GM21825 (cell line): ENCODE data around the gene SLC4A11.
"Not testable (repeated sequence)": the region's sequence is repeated elsewhere in the genome, so short reads cannot be mapped to it uniquely, and the experiment has no call there.

ENCODE experiments used
- ATAC-seq: cut with Tn5 transposase; IDR thresholded peaks from one replicate; pipeline ENCODE4 v1.9.1; 2021; ENCODE audit warnings: mild to moderate bottlenecking, moderate library complexity; ENCODE audit not compliant: unreplicated experiment

The SLC4A11 gene

DNA sequence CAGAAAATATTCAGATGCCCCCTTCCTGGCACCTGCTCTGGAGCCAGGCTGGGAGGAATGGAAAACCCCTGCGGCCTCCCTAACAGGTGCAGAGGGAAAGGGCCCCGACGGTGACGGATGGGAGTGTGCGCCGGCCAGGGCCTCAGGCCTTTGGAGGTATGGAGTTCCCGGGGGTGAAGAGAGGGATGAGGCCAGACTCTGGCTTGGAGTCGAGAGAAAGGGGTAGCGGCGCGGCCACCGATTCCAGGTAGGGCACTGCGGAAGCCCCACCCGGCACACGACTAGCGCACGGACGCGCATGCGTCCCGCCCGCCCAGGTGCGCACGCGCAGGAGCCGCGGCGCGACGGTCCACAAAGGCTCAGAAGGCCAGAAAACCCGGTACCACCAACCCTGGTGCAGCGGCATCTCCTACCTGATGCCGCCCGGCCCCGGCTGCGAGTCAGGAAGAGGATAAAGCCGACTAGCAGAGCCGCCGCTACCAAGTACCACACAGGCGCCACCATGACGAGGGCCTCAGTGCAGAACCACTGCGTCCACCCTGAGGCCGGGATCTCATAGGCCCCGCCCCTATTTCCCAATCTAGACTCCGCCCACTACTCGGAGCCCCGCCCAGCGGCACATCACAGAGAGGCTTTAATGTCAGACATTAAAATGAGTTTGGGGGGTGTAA is 34.7 kb downstream of the SLC4A11 start, which contains the start of gene DDRGK1:
Gene DDRGK1, minus strand, starts transcription at position 559 of the 671 bp plus-strand sequence. Its CDS starts 55 bp downstream, at position 504.
- peak; percentile 80 for ATAC-seq

DNA sequence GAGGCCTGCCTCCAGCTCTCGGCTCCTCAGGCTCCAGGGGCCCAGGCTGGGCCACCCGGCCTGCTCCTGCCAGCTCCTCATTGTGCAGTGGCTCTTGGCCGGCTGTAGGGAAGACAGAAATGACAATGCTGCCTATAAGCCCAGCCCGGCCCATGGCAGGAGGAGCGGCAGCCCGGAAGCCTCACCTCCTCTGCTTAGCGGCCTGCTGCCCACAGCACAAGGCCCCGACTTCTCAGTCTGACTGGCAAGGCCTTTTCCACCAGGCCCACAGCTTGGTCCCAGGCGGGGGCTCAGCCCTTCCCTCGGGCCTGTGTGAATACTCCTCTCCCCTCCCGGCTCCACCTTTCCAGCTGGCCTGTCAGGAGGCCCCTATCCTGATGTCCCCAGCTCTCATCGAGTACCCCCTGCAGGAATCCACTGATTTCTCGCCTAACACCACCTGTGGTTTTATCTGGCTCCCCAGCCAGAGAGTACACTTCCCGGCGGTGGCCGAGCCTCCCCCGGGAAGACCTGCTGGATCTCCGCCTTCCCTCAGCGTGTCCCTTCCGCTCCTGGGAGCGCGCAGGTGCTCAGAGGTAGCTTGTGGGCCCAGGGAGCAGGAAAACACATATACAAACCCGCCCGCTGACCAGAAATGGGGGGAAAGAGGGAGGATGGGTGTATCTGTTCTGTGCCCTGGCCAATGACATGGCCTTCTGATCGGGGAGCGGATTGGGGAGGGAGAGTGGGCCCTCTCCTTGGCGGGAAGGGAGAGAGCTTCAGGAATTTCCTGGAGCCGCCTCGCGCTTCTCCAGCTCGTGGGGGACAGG is 35.5 kb downstream of the SLC4A11 start:
- peak; percentile 7 for ATAC-seq

DNA sequence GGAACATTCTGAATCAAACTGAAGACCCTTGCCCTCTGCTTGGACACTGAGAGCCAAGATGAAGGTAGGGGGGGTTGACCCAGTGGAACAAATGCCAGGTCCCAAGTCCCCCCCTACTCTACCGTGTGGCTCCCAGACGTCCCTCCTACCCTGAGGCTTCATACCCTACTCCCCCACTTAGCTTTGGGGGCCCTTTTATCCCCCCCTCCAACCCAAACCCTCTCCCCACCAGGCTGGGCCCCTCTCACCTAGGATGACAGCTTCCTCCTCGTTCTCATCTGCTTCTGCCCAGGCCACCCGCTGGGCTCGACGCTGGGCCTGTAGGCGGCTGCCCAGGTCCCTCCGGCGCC is 36.0 kb downstream of the SLC4A11 start:
- ATAC-seq: no peak

DNA sequence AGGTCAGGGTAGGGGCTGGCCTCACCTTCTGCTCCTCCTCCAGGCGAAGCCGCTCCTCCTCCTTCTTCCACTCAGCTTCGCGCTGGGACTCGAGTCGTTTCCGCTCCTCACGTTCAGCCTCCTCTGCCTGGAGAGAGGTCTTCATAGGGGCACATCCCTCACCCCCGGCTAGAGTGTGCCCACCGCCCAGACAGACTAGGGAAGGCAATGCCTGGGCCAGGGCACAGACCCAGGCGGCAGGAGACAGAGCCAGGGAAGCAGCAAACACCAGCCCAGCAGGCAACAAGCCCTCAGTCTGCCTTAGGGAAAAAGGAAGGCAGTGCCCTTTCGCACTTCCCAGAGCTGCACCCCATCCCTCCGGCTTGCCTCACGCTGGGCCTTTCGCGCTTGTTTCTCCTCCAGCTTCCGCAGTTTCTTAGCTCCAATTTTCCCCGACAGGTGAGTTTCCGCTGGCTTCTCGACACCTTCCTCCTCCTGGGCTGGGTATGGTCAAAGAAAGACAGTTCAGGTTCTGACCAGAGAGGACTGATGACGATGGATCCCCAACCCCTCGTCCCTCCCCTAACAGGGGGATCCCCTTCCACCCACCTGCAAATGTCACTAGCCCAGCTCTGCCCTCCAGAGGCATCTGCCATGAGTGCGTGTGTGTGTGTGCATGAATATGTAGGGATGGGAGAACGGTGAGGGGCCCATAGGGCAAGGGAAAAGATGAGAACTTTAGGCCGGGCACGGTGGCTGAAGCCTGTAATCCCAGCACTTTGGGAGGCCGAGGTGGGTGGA is 38.8 kb downstream of the SLC4A11 start:
- ATAC-seq: no peak

DNA sequence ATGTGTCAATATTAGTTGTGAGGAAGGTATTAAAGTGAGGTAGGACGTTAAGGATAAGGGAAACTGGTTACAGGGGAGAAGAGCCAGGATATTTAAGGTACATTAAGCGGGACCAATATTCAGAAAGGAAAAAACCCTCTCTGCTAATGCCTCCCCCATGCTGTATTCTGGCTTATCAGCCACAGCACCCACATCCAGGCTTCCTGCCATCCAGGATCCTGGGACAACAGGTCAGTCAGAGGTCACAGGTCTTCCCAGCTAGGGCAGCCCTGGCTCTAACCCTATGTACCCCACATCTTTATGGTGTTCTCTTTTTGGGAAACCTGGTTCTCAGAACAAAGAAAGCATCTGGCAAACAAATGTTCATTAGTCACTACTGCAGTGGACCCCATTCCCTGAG is 39.8 kb downstream of the SLC4A11 start:
- ATAC-seq: no peak

DNA sequence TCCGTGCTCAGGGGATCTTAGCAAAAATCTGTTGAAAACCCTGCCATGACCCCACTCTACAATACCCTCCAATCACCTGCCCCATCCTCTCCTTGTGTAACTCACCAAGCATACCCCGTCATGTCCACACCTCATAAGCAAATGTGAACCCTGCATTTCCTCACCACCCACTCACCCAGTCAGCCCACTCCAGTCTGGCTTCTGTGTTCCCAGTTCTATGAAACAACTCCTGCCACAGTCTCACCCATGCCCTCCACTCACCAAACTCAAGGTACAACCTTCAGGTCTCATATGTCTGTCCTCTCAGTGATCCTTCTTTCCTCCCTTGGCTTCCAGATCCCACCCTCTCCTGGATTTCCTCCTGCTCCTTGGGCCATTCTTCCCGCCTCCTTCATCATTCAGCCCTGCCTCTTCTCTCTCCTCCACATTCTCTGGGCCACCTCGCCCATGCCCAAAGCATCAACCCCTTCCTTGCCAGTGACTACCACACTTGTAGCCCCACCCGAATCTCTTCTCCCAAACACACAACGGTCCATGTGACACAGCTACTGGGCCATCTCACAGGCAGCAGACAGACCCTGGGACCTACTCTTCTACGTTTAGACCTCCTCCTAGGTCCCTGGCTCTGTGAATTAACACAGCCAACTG is 43.3 kb downstream of the SLC4A11 start:
- no peak for ATAC-seq

DNA sequence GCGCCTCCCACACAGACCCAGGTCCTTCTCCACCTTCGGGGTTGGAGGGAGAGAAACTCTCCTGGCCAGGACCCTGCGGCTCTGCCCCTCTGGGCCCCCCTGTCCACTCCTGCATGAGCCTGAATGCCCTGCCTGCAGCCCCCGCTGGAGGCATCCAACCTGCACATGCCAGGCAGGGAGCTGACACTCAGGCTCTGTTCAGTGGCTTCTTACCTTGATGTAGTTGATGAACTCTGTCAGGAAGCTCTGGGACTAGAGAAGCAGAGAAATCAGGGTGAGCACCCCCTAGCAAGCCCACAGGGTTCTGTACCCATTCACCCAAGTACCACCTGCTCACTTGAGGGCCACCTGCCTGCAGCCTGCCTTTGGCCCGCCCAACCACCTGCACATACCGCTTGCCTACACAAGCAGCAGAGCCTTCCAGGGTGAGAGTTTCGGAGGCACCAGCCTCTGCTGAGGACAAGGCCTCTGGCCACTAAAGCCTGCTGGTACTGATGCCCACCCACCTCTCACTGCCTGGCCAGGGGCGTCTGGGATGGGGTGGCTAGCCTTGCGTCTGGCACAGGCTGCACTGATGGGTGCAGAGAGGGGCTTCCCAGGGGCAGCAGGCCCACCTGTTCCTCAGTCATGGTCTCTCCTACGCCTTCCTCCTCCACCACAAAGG is 44.2 kb downstream of the SLC4A11 start:
- ATAC-seq: no peak

DNA sequence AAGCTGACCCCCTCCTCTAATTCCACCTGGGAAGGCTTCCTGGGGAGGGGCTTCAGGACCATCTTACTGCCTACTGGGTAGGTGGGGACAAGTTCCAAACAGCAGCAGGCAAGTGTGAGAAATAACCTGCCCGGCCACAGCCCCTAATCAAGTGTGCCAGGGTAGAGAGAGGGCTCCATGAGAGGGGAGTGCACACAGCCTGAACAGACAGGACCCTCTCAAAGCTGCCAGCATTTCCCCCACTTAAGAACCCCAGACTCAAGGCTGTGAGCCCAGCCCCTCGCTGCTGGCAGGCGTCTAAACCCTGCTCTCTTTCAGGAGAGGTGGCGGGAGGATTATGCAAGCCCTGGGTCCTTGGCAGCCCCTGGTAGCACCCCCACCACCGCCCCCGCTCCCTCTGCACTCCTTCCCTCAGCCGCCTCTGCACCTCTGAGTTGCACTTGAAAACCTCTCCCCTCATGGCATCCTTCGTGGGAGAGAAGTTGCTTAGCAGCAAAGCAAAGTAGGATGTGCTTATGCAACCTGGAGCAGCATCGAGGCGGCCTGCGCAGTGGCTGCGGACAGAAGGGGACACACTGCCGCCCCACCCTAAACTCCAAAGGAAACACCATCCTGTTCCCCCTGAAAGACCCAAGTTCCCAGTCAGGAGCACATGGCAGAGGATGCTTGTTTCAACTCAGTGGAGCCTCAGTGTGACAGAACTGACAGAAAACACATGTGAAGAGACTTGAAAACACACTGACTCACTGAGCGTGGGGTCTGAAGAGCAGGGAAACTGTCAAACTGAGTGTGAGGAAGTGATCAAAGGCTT is 45.0 kb downstream of the SLC4A11 start:
- no peak for ATAC-seq

DNA sequence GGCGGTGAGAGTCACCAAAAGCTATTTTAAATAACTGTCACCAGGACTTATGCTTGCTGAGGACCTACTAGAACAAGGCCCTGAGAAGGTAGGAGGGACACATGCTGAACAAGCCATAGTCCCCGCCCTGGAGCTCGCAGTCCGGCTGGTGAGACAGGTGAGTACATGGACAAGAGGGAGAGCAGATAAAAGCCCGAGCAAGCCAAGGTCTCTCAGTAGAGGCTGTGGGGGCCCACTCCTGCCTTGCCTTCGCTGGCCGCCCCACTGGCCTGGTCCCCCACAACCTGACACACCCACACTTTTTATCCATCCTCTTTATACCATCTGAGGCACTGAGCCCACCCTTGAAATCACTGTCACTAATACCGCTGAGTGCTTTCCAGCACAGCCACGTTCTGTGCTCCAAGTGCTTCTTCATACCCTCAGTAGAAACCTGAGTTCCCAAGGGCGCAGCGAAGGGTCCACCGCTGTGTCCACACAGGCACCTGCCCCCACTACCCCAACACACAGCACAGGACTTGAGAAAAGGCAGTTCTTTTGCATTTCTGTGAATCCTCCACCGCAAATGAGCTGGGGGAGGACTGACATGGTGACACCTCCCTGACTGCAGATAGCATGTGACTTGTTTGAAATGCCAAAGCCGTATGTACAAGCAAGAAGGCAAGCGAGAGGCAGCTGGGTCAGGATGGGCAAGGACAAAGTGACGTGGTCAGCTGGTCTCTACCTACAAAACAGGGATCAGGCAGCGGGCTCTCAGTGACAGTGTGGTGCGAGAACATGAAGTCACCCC is 46.6 kb downstream of the SLC4A11 start:
- ATAC-seq: no peak

DNA sequence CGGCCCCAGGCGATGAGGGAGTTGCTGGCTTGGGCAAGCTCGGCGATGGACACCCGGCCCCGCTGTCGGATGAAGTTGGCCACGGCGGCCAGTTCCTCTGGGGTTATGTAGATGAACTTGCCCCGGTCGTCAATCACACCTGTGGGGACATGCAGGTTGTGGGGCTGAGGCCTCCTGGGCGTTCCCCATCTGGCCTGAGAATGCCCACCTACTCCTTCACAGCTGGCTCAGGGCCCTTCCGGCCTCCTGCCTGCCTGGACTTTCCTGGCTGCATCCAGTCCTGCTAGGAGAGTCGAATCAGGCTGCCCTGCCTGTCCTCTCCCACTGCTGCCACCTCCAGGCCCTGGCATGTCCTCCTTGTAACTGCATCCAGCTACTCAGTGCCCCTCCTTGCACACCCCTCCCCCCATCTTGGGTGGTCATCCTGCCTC is 48.3 kb downstream of the SLC4A11 start:
- ATAC-seq: no peak

DNA sequence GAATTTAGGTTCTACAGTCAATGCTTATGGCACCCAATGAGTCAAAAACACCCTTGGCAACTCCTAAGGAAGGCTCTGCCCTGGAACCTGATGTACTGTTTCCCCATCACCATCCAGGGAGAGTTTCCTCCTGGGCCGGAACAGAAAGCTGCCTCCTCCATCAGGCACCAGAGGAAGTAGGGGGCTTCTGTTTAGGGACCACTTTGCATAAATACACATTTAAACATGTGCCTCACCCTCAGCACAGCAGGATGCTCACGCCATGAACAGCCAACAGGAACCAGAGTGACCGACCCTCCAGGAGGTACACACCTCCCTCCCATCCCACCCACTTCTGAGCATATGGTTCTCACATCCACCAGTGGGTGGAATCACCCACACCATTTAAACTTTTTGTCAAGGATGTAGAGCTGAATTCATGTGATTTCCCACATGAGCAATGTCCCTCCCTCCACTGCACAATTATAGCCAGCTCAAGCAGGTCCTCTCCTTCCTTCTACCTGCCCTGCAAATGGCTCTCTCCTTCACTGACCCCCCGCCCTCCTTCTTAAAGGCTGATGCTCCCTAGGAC is 49.3 kb downstream of the SLC4A11 start:
- ATAC-seq: no peak

DNA sequence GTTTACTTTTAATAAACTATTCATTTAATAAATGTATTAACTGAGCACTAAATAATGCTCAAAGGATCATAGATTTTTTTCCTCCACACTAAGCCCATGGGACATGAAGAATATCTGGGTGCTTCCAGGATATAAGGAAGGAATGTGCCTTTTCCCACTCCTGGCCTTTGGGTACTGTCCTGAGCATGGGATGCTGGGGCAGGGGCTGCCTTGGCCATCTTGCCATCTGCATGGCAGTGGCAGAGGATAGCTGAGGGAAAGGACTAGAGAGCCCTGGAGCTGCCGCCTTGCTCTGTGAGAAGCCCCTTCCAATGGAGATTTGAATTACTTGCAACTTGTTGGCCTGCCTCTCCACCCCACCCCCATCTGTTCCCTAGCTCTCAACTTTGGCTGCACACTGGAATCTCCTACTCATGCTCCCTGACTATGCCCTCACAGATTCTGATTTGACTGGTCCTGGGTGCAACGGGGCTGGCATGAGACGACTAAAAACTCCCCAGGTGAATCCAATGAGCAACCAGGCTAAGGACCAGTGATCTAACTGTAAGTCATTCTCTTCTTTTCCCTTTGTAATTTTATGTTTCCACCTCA is 50.1 kb downstream of the SLC4A11 start:
- no peak for ATAC-seq

DNA sequence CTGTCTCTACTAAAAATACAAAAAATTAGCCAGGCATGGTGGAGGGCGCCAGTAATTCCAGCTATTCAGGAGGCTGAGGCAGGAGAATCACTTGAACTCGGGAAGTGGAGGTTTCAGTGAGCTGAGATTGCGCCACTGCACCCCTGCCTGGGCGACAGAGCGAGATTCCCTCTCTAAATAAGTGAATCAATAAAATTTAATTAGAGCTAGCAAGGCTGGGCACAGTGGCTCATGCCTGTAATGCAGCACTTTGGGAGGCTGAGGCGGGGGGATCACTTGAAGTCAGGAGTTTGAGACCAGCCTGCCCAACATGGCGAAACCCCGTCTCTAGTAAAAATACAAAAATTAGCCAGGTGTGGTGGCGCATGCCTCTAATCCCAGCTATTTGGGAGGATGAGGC is 51.1 kb downstream of the SLC4A11 start:
- ATAC-seq: not testable (repeated sequence)

DNA sequence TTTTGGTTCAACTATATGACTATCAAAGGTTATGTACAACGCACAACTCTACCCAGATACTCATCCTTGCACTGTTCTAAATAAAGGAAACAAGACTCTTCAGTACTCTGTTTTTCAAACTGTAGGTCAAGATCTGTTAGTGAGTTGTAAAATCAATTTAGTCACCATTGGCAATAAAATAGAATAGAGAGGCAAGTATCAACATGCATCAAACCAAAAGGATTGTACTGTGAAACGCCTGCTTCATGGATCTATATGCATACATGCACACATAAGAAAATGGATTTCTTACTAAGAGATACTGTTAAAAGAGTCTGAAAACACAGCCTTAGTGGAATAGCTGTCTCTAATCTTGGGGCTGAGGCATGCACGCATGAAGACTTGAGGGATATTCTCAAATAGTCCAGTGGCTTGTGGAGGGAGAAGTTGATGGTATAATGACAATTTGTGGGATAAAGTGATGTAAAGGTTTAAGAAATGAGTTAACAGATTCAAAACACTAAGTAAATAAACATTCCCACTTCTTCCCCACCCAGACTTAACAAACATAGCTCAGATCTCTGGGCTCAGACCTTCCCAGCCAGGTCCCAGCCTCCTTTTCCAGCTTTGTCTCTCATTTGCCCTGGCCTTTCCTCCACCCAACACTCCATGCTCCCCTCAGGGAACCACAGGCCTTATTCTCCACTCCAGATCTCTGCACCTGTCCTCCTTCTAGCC is 54.9 kb downstream of the SLC4A11 start:
- ATAC-seq: no peak

DNA sequence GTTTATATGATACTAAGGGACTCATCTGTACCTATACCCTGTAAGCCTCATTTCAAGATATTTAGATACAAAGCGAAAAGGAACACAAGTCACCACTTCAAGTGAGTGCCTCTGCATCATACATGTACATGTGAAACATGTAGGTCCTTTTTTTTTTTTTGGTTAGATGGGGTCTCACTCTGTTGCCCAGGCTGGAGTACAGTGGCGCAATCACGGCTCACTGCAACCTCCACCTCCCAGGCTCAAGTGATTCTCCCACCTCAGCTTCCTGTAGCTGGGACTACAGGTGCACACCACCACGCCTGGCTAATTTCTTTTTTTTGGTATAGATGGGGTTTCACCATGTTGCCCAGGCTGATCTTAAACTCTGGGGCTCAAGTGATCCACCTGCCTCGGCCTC is 56.6 kb downstream of the SLC4A11 start:
- ATAC-seq: not testable (repeated sequence)

DNA sequence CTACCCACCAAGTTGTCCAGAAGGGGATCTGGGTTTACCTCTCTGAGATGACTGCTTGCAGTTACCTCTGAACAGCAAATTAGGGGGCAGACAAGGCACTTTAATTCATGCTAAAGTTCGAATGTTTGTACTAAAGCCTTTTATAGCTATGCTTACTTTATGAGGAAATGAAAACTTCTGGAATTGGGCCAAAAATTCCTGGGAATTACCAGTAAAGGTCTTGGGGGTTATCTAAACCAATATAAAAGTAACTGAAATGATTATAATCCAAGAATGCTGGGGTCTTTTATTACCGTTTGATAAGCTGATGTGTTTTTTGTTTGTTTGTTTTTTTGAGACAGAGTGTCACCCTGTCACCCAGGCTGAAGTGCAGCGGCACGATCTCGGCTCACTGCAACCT is 57.7 kb downstream of the SLC4A11 start:
- no peak for ATAC-seq

DNA sequence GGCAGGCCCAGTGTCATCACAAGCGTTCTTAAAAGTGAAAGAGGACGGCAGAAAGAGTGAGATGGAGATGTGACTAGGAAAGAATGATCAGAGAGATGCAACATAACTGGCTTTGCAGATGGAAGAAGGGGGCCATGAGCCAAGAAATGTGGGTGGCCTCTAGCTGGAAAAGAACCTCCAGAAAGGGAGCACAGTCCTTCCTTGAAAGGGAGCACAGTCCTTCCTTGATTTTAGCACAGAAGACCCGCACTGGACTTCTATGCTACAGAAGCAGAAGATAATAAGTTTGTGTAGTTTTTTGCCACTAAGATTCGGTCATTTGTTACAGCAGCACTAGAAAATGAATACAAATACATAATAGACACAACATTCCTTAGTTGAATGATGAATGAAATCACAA is 58.7 kb downstream of the SLC4A11 start:
- no peak for ATAC-seq
